ENCODE measurements around the gene BMPR1A. TPM values are rescaled to one million over a fixed set of nuclear protein-coding genes. Genes with fewer than 3 reads are reported as not detected.

The BMPR1A gene
- total RNA-seq, 1 donor from 2014 or later = 11.2 TPM

DNA sequence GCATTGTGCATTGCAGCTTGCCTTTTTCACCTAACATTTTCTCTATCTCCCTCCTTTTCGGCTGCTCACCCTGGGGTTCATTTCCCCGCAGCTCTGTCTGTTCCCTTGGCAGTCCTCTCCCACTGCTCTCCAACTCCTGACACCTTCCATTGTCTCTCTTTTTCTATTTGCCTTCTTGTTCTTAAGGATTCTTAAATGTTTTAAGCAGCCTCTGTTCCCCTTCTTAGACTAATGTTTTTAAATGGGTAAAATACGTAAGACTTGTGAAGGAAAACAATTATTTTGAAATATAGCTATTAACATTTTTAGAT is 19.4 kb downstream of the BMPR1A start:
- Mint-ChIP-seq H3K4me3 (ENCODE audit: low read depth) (no peak overlapping the region), H3K27me3 (ENCODE audit: low read depth) (no peaks in the 10 kb centered on the region), H3K9me3 (no peaks in the 10 kb centered on the region), H3K27ac (no peak overlapping the region), H3K36me3 (ENCODE audit: low read depth) (no peaks in the 10 kb centered on the region), H3K4me1 (ENCODE audit: low read depth) (peaks cover 5% of the 10 kb centered on the region)
- DNase-seq (ENCODE audit: low spot score) = no peak
- intact Hi-C loops (cut with micrococcal nuclease) = no loop called here

GRCh38 chr10:86779220-86780017 is 23.0 kb downstream of the BMPR1A start:
- H3K27me3 Mint-ChIP-seq (ENCODE audit: low read depth) = peaks cover 6% of the 10 kb centered on the region
- H3K4me3 Mint-ChIP-seq (ENCODE audit: low read depth) = no peak overlapping the region
- H3K4me1 Mint-ChIP-seq (ENCODE audit: low read depth) = peaks cover 5% of the 10 kb centered on the region
- intact Hi-C loops (cut with micrococcal nuclease) = no loop called here
- no peak overlapping the region for H3K27ac Mint-ChIP-seq
- no peaks in the 10 kb centered on the region for H3K9me3 Mint-ChIP-seq
- DNase-seq (ENCODE audit: low spot score) = no peak
- peaks cover 3% of the 10 kb centered on the region for H3K36me3 Mint-ChIP-seq (ENCODE audit: low read depth)

GRCh38 chr10:86782701-86783418 is 26.4 kb downstream of the BMPR1A start:
- Mint-ChIP-seq H3K4me3 (ENCODE audit: low read depth) (no peak overlapping the region), H3K36me3 (ENCODE audit: low read depth) (peaks cover 3% of the 10 kb centered on the region), H3K27me3 (ENCODE audit: low read depth) (peaks cover 8% of the 10 kb centered on the region), H3K4me1 (ENCODE audit: low read depth) (no peaks in the 10 kb centered on the region), H3K9me3 (peaks cover 10% of the 10 kb centered on the region), H3K27ac (no peak overlapping the region)
- no peak for DNase-seq (ENCODE audit: low spot score)
- intact Hi-C loops (cut with micrococcal nuclease) = no loop called here

GRCh38 chr10:86785037-86785436 is 28.6 kb downstream of the BMPR1A start:
- peaks cover 3% of the 10 kb centered on the region for H3K36me3 Mint-ChIP-seq (ENCODE audit: low read depth)
- DNase-seq (ENCODE audit: low spot score) = no peak
- no peak overlapping the region for H3K4me3 Mint-ChIP-seq (ENCODE audit: low read depth)
- peaks cover 11% of the 10 kb centered on the region for H3K9me3 Mint-ChIP-seq
- intact Hi-C loops (cut with micrococcal nuclease) = no loop called here
- no peak overlapping the region for H3K27ac Mint-ChIP-seq
- H3K4me1 Mint-ChIP-seq (ENCODE audit: low read depth) = no peaks in the 10 kb centered on the region
- peaks cover 8% of the 10 kb centered on the region for H3K27me3 Mint-ChIP-seq (ENCODE audit: low read depth)

- intact Hi-C loops (cut with micrococcal nuclease) = no loop called here
- no peak overlapping the region for H3K4me3 Mint-ChIP-seq (ENCODE audit: low read depth)
Measured at GRCh38 chr10:86785968-86786367, 29.5 kb downstream of the BMPR1A start.

GRCh38 chr10:86786368-86786767 is 29.9 kb downstream of the BMPR1A start:
- Mint-ChIP-seq H3K4me3 (ENCODE audit: low read depth) (no peak overlapping the region), H3K36me3 (ENCODE audit: low read depth) (peaks cover 3% of the 10 kb centered on the region), H3K27ac (no peak overlapping the region), H3K9me3 (peaks cover 11% of the 10 kb centered on the region), H3K4me1 (ENCODE audit: low read depth) (no peaks in the 10 kb centered on the region), H3K27me3 (ENCODE audit: low read depth) (peaks cover 8% of the 10 kb centered on the region)
- intact Hi-C loops (cut with micrococcal nuclease) = no loop called here
- no peak for DNase-seq (ENCODE audit: low spot score)

More at GRCh38 chr10:86785968-86786367, 29.5 kb downstream of the BMPR1A start:
- DNase-seq (ENCODE audit: low spot score) = no peak
- Mint-ChIP-seq H3K9me3 (peaks cover 11% of the 10 kb centered on the region), H3K27ac (no peak overlapping the region), H3K4me1 (ENCODE audit: low read depth) (no peaks in the 10 kb centered on the region), H3K36me3 (ENCODE audit: low read depth) (peaks cover 3% of the 10 kb centered on the region), H3K27me3 (ENCODE audit: low read depth) (peaks cover 8% of the 10 kb centered on the region)

GRCh38 chr10:86790394-86790793 is 34.0 kb downstream of the BMPR1A start:
- Mint-ChIP-seq H3K9me3 (peaks cover 11% of the 10 kb centered on the region), H3K27ac (no peak overlapping the region), H3K4me1 (ENCODE audit: low read depth) (no peaks in the 10 kb centered on the region), H3K4me3 (ENCODE audit: low read depth) (no peak overlapping the region), H3K27me3 (ENCODE audit: low read depth) (no peaks in the 10 kb centered on the region), H3K36me3 (ENCODE audit: low read depth) (no peaks in the 10 kb centered on the region)
- intact Hi-C loops (cut with micrococcal nuclease) = no loop called here
- no peak for DNase-seq (ENCODE audit: low spot score)

DNA sequence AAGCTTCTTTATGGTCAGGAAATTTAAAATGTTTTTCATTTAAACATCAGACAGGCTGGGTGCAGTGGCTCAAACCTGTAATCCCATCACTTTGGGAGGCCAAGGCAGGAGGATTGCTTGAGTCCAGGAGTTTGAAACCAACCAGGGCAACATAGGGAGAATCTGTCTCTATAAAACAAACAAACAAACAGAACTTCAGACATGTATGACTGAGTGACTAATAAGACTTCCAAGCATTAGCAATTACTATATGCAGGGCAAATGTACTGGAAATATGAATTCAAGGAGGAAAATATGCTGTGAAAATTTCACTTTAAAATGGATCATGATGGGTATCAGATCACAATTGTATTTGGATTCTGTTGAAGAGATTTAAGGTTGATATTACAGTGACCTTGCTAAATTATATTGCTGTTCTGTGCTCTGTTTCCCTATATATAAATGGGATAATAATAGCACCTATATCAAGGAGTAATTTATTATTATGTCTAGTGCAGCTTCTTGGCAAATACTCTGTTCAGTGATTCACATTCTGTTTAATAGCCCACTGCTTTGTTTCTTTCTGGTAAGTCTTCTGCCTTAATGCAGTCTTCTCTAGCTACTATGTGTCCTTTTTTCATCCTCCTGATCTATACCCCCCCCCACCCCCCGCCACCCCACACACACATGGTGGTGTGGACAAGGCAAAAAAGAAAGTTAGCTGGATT is 36.2 kb downstream of the BMPR1A start:
- Mint-ChIP-seq H3K27ac (no peak overlapping the region), H3K27me3 (ENCODE audit: low read depth) (no peaks in the 10 kb centered on the region), H3K4me3 (ENCODE audit: low read depth) (no peak overlapping the region), H3K36me3 (ENCODE audit: low read depth) (no peaks in the 10 kb centered on the region), H3K9me3 (peaks cover 3% of the 10 kb centered on the region), H3K4me1 (ENCODE audit: low read depth) (no peaks in the 10 kb centered on the region)
- DNase-seq (ENCODE audit: low spot score) = no peak
- intact Hi-C loops (cut with micrococcal nuclease) = no loop called here

DNA sequence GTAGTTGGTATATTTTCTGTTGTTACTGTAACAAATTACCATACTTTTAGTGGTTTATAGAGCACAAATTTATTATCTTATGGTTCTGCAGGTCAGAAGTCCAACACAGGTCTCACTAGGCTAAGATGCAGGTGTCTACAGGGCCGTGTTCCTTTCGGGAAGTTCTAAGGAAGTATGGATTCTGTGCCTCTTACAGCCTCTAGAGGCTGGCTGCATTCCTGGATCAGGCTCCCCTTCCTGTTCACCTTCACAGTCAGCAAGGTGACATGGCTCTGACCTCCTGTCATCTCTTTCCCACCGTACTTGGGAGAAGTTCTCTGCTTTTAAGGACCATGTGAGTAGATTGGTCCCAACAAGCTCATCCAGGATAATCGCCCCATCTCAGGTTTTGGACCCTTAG is 37.3 kb downstream of the BMPR1A start:
- H3K9me3 Mint-ChIP-seq = no peaks in the 10 kb centered on the region
- H3K27ac Mint-ChIP-seq = no peak overlapping the region
- no peak for DNase-seq (ENCODE audit: low spot score)
- H3K27me3 Mint-ChIP-seq (ENCODE audit: low read depth) = no peaks in the 10 kb centered on the region
- intact Hi-C loops (cut with micrococcal nuclease) = no loop called here
- no peaks in the 10 kb centered on the region for H3K36me3 Mint-ChIP-seq (ENCODE audit: low read depth)
- peaks cover 3% of the 10 kb centered on the region for H3K4me1 Mint-ChIP-seq (ENCODE audit: low read depth)
- no peak overlapping the region for H3K4me3 Mint-ChIP-seq (ENCODE audit: low read depth)

DNA sequence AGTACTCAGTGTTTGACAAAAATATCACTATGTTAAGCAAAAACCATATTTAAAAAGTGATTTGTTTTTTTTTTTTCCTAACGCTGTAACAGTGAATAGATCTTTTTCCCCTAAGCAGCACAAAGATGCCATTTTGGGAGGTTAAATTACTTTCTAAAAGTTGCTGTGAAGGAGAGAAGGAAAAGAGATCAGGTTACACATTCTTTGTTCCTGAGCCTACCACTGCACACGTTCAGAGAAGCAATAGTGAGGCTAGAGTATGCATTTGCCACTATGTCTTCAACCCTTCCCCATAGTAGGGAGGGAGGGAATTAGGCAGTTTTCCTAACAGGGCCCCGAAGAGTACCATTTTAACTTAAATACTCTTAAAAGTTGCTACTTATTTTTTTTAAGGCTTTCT is 38.9 kb downstream of the BMPR1A start:
- intact Hi-C loops (cut with micrococcal nuclease) = no loop called here
- no peaks in the 10 kb centered on the region for H3K9me3 Mint-ChIP-seq
- no peak for DNase-seq (ENCODE audit: low spot score)
- H3K27ac Mint-ChIP-seq = no peak overlapping the region
- H3K36me3 Mint-ChIP-seq (ENCODE audit: low read depth) = no peaks in the 10 kb centered on the region
- no peaks in the 10 kb centered on the region for H3K27me3 Mint-ChIP-seq (ENCODE audit: low read depth)
- no peak overlapping the region for H3K4me3 Mint-ChIP-seq (ENCODE audit: low read depth)
- H3K4me1 Mint-ChIP-seq (ENCODE audit: low read depth) = peaks cover 7% of the 10 kb centered on the region

GRCh38 chr10:86798025-86798424 is 41.6 kb downstream of the BMPR1A start:
- peaks cover 7% of the 10 kb centered on the region for H3K4me1 Mint-ChIP-seq (ENCODE audit: low read depth)
- no peaks in the 10 kb centered on the region for H3K36me3 Mint-ChIP-seq (ENCODE audit: low read depth)
- H3K27ac Mint-ChIP-seq = no peak overlapping the region
- H3K4me3 Mint-ChIP-seq (ENCODE audit: low read depth) = no peak overlapping the region
- no peak for DNase-seq (ENCODE audit: low spot score)
- intact Hi-C loops (cut with micrococcal nuclease) = no loop called here
- no peaks in the 10 kb centered on the region for H3K27me3 Mint-ChIP-seq (ENCODE audit: low read depth)
- no peaks in the 10 kb centered on the region for H3K9me3 Mint-ChIP-seq

DNA sequence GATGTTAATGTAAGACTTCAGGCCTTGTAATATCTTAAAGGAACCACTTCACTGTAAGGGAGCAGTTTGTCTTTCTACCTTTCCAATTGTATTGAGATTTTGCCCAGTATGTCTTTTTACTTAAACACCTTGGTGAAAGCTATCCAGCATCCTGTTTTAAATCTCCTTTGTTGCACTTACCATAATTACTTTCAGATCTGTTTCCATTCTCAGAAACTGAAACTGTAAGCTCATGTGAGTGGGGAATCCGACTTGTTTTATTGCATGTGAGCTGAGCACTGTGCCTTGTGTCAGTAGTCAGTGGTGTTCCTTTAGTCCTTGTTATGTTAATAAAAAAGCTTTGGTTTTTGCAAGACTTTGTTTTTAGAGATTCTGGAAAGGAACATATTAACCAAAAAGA is 42.2 kb downstream of the BMPR1A start:
- no peaks in the 10 kb centered on the region for H3K36me3 Mint-ChIP-seq (ENCODE audit: low read depth)
- intact Hi-C loops (cut with micrococcal nuclease) = no loop called here
- DNase-seq (ENCODE audit: low spot score) = no peak
- no peak overlapping the region for H3K4me3 Mint-ChIP-seq (ENCODE audit: low read depth)
- no peaks in the 10 kb centered on the region for H3K27me3 Mint-ChIP-seq (ENCODE audit: low read depth)
- H3K4me1 Mint-ChIP-seq (ENCODE audit: low read depth) = peaks cover 7% of the 10 kb centered on the region
- H3K27ac Mint-ChIP-seq = no peak overlapping the region
- H3K9me3 Mint-ChIP-seq = no peaks in the 10 kb centered on the region
